Osteocyte (in vitro differentiated cells): ENCODE measurements around the gene TFAP2E. TPM values are rescaled to one million over a fixed set of nuclear protein-coding genes. Genes with fewer than 3 reads are reported as not detected.

Source experiments
- DNase-seq: peaks from one replicate; pipeline ENCODE4 v3.0.0; 2021; ENCODE audit warnings: mixed read lengths; ENCODE audit not compliant: unreplicated experiment; ENCODE audit errors: extremely low spot score
- H3K27ac Mint-ChIP-seq: one replicate; pipeline ENCODE4 v1.8.0; 2021; ENCODE audit warnings: mild to moderate bottlenecking, mixed read lengths; ENCODE audit not compliant: unreplicated experiment
- H3K27me3 Mint-ChIP-seq: one replicate; pipeline ENCODE4 v1.8.0; 2021; ENCODE audit warnings: mixed read lengths; ENCODE audit not compliant: unreplicated experiment
- H3K36me3 Mint-ChIP-seq: one replicate; pipeline ENCODE4 v1.8.0; 2021; ENCODE audit warnings: mixed read lengths; ENCODE audit not compliant: unreplicated experiment
- H3K4me1 Mint-ChIP-seq: one replicate; pipeline ENCODE4 v1.8.0; 2021; ENCODE audit warnings: mixed read lengths; ENCODE audit not compliant: unreplicated experiment
- H3K4me3 Mint-ChIP-seq: one replicate; pipeline ENCODE4 v1.8.0; 2021; ENCODE audit warnings: mild to moderate bottlenecking, moderate library complexity, mixed read lengths; ENCODE audit not compliant: unreplicated experiment
- H3K9me3 Mint-ChIP-seq: one replicate; pipeline ENCODE4 v1.8.0; 2021; ENCODE audit warnings: mixed read lengths; ENCODE audit not compliant: unreplicated experiment
- total RNA-seq: library from RNA; stranded (reverse); gene quantifications from 2 replicates; pipeline ENCODE4 v1.2.1, GENCODE V29; 2021
- TF ChIP-seq, protein P1 (sequence below): fragments of 200-600 bp; sonication (generic); IDR thresholded peaks from 2 replicates; pipeline ENCODE4 v1.5.0; 2021; ENCODE audit warnings: antibody characterized with exemption, mild to moderate bottlenecking, moderate library complexity

TFAP2E gene
- total RNA-seq, 1 donor from 2014 or later, result 0.35 TPM

DNA sequence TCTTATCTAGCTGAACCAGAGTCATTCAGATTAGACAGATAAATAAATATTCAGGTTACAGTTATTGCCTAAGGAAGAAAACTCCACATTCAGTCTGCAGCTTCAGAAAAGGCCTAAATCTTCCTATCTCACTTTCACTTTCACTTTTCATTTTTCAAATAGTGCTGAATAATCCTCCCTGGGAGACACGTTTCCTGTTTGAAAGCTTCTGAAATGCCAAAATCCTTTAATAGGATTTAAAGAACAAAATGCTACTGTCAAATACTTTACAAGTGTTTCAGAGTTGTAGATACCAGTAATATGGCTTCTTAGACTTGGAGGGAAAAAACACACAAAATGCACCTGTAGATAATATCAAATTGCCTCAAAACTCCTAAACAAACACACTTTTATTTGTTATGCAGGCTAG, 64.3 kb downstream of the TFAP2E start:
- Mint-ChIP-seq H3K36me3 (peaks cover 11% of the 10 kb centered on the region), H3K27me3 (no peaks in the 10 kb centered on the region), H3K4me1 (peaks cover 48% of the 10 kb centered on the region), H3K27ac (peak overlapping the region; percentile 97), H3K4me3 (peak overlapping the region; percentile 79), H3K9me3 (no peaks in the 10 kb centered on the region)
- TF ChIP-seq, protein P1, sequence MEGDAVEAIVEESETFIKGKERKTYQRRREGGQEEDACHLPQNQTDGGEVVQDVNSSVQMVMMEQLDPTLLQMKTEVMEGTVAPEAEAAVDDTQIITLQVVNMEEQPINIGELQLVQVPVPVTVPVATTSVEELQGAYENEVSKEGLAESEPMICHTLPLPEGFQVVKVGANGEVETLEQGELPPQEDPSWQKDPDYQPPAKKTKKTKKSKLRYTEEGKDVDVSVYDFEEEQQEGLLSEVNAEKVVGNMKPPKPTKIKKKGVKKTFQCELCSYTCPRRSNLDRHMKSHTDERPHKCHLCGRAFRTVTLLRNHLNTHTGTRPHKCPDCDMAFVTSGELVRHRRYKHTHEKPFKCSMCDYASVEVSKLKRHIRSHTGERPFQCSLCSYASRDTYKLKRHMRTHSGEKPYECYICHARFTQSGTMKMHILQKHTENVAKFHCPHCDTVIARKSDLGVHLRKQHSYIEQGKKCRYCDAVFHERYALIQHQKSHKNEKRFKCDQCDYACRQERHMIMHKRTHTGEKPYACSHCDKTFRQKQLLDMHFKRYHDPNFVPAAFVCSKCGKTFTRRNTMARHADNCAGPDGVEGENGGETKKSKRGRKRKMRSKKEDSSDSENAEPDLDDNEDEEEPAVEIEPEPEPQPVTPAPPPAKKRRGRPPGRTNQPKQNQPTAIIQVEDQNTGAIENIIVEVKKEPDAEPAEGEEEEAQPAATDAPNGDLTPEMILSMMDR, result no peak
- DNase-seq, result no peak

DNA sequence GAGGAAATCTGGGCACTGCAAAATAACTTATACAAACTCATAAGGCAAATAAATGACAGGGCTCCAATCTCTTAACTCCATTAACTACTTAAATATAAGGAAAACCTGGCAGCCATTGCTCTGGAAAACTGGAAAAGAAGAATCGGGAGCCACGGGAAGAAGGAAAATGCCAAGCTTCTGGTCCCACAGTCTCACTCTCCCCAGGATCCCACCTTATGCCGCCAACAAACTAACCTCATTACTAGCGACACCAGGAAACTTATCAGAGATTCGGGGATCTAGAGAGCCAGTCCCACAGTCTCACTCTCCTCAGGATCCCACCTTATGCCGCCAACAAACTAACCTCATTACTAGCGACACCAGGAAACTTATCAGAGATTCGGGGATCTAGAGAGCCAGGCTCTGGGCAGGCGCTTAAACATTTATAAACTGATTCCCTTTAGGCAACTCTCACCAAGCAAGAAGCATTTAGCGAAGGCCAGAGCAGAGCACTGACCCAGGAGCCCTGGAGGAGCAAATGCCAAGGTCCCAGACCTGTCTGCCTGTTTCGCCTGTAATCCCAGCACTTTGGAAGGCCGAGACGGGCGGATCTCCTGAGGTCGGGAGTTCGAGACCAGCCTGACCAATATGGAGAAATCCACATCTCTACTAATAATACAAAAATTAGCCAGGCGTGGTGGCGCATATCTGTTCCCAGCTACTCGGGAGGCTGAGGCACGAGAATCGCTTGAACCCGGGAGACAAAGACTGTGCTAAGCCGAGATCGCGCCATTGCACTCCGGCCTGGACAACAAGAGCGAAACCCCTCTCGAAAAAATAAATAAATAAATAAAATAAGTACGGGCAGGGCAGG, 67.5 kb downstream of the TFAP2E start:
- Mint-ChIP-seq H3K27me3 (peaks cover 13% of the 10 kb centered on the region), H3K27ac (peak overlapping the region; percentile 100), H3K9me3 (no peaks in the 10 kb centered on the region), H3K4me3 (peak overlapping the region; percentile 99), H3K4me1 (peaks cover 48% of the 10 kb centered on the region), H3K36me3 (peaks cover 2% of the 10 kb centered on the region)
- no peak for DNase-seq
- TF ChIP-seq, protein P1, result no peak

DNA sequence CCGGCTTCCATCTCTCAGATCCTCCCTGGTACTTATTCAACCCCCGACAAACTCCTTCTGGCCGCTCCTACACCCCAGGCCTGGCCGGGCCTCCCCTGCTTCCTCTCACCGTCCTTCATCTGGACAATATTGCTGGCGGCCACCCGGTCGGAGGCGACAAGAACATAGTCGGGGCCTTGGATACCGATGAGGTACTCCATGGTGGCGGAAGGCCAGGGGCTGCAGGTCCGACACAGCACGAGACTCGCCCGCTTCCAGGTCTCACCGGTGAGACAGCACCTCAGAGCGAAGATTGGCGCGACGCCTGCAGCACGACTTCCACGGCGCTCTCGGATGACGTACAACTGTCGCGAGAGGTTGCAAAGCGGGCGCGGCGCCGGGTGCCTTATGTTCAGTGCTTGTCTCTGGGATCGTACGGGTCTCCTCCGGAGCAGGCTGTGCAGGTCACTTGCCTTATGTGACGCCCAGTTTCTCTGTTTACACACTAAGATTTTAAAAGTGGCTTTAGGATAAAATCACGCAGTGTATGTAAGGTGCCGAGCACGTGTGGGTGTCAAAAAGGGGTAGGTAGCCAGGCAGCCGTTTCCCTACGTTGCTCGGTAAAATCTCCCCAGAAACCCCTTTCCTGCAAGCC, 68.2 kb downstream of the TFAP2E start, which contains the start of gene PSMB2:
Gene PSMB2, minus strand, starts transcription at position 294 of the 634 bp plus-strand sequence. Its CDS starts 94 bp downstream, at position 200.
- H3K4me1 Mint-ChIP-seq, result peaks cover 43% of the 10 kb centered on the region
- H3K9me3 Mint-ChIP-seq, result no peaks in the 10 kb centered on the region
- H3K27ac Mint-ChIP-seq, result peak within 1 kb of the TSS; percentile 100
- peaks cover 20% of the 10 kb centered on the region for H3K27me3 Mint-ChIP-seq
- peaks cover 2% of the 10 kb centered on the region for H3K36me3 Mint-ChIP-seq
- TF ChIP-seq, protein P1, result no peak
- H3K4me3 Mint-ChIP-seq, result peak within 1 kb of the TSS; percentile 99
- DNase-seq, result peak; percentile 98

GRCh38 chr1:35642471-35642955, 69.4 kb downstream of the TFAP2E start:
- Mint-ChIP-seq H3K9me3 (no peaks in the 10 kb centered on the region), H3K4me1 (peaks cover 36% of the 10 kb centered on the region), H3K27me3 (peaks cover 26% of the 10 kb centered on the region), H3K27ac (peak overlapping the region; percentile 100), H3K4me3 (peak overlapping the region; percentile 99), H3K36me3 (peaks cover 2% of the 10 kb centered on the region)
- TF ChIP-seq, protein P1, result no peak
- DNase-seq, result no peak

DNA sequence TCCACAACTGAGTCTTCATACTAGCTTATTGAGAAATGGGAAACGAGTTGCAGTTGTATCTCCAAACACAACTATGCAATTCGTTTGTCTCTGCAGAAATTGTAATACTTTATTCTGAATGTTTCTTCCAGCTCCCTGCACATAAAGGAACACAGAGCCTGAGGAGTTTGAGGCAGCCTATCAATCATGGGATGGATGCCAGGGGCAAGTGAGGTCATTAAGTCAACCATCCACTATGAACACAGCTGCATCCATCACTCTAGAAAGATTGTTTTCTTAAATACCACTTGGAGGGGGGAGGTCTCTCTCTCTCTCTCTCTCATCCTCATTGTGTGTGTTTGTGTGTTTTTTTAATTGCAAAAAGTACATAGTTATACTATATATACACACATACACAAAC, 71.1 kb downstream of the TFAP2E start:
- no peak overlapping the region for H3K4me3 Mint-ChIP-seq
- H3K27me3 Mint-ChIP-seq, result peaks cover 38% of the 10 kb centered on the region

More for the DNA sequence above, 71.1 kb downstream of the TFAP2E start:
- no peak for DNase-seq
- Mint-ChIP-seq H3K27ac (no peak overlapping the region), H3K36me3 (no peaks in the 10 kb centered on the region), H3K9me3 (no peaks in the 10 kb centered on the region), H3K4me1 (peaks cover 22% of the 10 kb centered on the region)
- TF ChIP-seq, protein P1, result no peak
